ENCODE data around the gene APBB2. TPM values are rescaled to one million over a fixed set of nuclear protein-coding genes. Genes with fewer than 3 reads are reported as not detected.

Gene APBB2
- total and polyA plus RNA-seq, 10 of the 15 experiments (the other 5 are each of a cell fraction or from before 2014, with no cell fraction given): 2.7 to 24.6 (median 19.0) TPM

GRCh38 chr4:40966091-40966490 lies 248.3 kb downstream of the APBB2 start (continued):
- TF ChIP-seq MEF2B (IDR thresholded peaks at IDR 0.05; ENCODE audit: partially characterized antibody, poor library complexity, severe bottlenecking) (no peak), CEBPB (IDR thresholded peaks at IDR 0.05; ENCODE audit: borderline replicate concordance in 1 of 2, low read depth in 2 of 2, low read length in 2 of 2) (no peak), MXI1 (IDR thresholded peaks at IDR 0.05; ENCODE audit: low read depth, low read length) (no peak), HSF1 (IDR thresholded peaks at IDR 0.05; ENCODE audit: low read depth, low read length) (no peak), ATF7 (IDR thresholded peaks at IDR 0.05; ENCODE audit: low read depth) (no peak), POLR2AphosphoS5 (IDR thresholded peaks at IDR 0.05; ENCODE audit: low read length) (no peak), FOXK2 (IDR thresholded peaks at IDR 0.05) (no peak), USF2 (IDR thresholded peaks at IDR 0.05; ENCODE audit: borderline replicate concordance, low read depth, low read length) (no peak), RCOR1 (conservative IDR thresholded peaks at IDR 0.05; ENCODE audit: low read depth, low read length) (no peak)

DNA sequence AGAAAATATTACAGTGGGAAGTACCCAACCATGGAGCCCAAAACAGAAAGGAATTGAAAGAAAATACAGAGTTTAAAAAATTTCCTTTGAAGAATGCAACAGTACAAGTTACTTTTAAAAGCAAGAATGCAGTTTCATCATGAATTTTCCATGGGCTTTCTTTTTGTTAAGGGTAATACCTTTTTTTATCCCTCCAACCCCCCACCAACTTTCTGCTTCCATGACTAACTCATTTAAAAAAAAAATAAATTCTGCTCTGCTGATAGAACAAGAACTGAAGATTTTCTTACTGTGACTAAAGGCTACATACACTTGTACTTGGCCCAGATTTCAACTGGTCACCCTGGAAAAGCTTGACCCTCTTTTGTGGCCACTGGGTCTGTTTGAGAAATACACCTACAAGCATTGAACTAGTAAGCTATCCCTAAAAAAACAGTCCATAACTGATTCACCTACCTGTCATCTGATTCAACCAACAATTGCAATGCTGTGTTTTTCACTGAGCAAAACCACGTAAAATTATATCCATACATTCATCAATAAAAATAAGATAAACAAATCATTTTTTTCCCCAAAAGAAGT lies 250.4 kb downstream of the APBB2 start:
- no peak for ATAC-seq
- in situ Hi-C loops (cut with MboI): loop anchor here (10.0 kb wide), 1 partner anchor 61 kb away; no protein-coding TSS in a partner anchor
- TF ChIP-seq ZZZ3 (IDR thresholded peaks at IDR 0.05; ENCODE audit: control insufficient read depth, insufficient read length, low read depth) (no peak), RCOR1 (conservative IDR thresholded peaks at IDR 0.05; ENCODE audit: low read depth, low read length) (no peak), KDM1A (IDR thresholded peaks at IDR 0.05; ENCODE audit: borderline replicate concordance) (no peak), ZBTB4 (CRISPR knock-in tag; IDR thresholded peaks at IDR 0.05) (no peak)
- TF ChIP-seq, protein P1, sequence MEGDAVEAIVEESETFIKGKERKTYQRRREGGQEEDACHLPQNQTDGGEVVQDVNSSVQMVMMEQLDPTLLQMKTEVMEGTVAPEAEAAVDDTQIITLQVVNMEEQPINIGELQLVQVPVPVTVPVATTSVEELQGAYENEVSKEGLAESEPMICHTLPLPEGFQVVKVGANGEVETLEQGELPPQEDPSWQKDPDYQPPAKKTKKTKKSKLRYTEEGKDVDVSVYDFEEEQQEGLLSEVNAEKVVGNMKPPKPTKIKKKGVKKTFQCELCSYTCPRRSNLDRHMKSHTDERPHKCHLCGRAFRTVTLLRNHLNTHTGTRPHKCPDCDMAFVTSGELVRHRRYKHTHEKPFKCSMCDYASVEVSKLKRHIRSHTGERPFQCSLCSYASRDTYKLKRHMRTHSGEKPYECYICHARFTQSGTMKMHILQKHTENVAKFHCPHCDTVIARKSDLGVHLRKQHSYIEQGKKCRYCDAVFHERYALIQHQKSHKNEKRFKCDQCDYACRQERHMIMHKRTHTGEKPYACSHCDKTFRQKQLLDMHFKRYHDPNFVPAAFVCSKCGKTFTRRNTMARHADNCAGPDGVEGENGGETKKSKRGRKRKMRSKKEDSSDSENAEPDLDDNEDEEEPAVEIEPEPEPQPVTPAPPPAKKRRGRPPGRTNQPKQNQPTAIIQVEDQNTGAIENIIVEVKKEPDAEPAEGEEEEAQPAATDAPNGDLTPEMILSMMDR (IDR thresholded peaks at IDR 0.05 in 2 of 3, conservative IDR thresholded peaks at IDR 0.05 in 1 of 3; ENCODE audit: control insufficient read depth in 2 of 3, extremely low read depth in 1 of 3, insufficient read depth in 1 of 3, low read depth in 3 of 3, low read length in 3 of 3): no peak

More for the DNA sequence above, 250.4 kb downstream of the APBB2 start:
- H2AFZ ChIP-seq (ENCODE audit: control insufficient read depth, low read depth, low read length): no peak overlapping the region
- CTCF ChIA-PET: interaction anchor here (1.4 to 2.7 kb wide), 2 partner anchors 12 to 39 kb away, joined by 3 to 14 read pairs; no protein-coding TSS in a partner anchor
- RAD21 ChIA-PET (ENCODE audit: unreplicated experiment): no interaction called here
- no peak overlapping the region for H3K9ac ChIP-seq (ENCODE audit: control insufficient read depth, insufficient read depth, low read length)
- peaks cover 7% of the 10 kb centered on the region; the same call in 2 of the 3 replicates for H3K9me3 ChIP-seq (replicated peaks; ENCODE audit: control insufficient read depth, insufficient read depth, low read length)
- no peaks in the 10 kb centered on the region for H3K79me2 ChIP-seq (ENCODE audit: control insufficient read depth, insufficient read depth, low read length)
- intact Hi-C loops (cut with micrococcal nuclease; ENCODE audit: unreplicated experiment): no loop called here
- SMC1A ChIA-PET (ENCODE audit: uncharacterized antibody, unreplicated experiment): interaction anchor here (1.0 kb wide), 1 partner anchor 16 kb away, joined by 3 read pairs; no protein-coding TSS in a partner anchor
- no peak overlapping the region for H3K27ac ChIP-seq (ENCODE audit: control insufficient read depth, insufficient read depth)
- no TSS peak for BruUV-seq (replicated peaks)
- no peaks in the 10 kb centered on the region; a peak in 1 of 4 replicates for H3K36me3 ChIP-seq (ENCODE audit: control insufficient read depth in 2 of 2, insufficient read depth in 2 of 2, low read length in 1 of 2)
- H3K4me1 ChIP-seq (ENCODE audit: control insufficient read depth, insufficient read depth, low read length): no peaks in the 10 kb centered on the region
- no peak overlapping the region for H3K4me3 ChIP-seq
- no peak for DNase-seq (ENCODE audit: low read depth, low spot score)
- whole genome bisulfite sequencing (ENCODE audit: insufficient coverage, insufficient replicate concordance, low lambda C conversion rate, missing lambda C conversion rate): 58% methylated on average over 1 of the region's 1 CpG
- POLR2A ChIA-PET: interaction anchor here (0.5 kb wide), 1 partner anchor 1507 kb away, joined by 3 read pairs; no protein-coding TSS in a partner anchor
- H3K4me2 ChIP-seq (ENCODE audit: control insufficient read depth, insufficient read depth): no peak overlapping the region
- H3K27me3 ChIP-seq (replicated peaks in 1 of 2; ENCODE audit: control insufficient read depth in 2 of 2, insufficient read depth in 2 of 2, low read length in 1 of 2): no peaks in the 10 kb centered on the region
- H4K20me1 ChIP-seq (ENCODE audit: control insufficient read depth, insufficient read depth): no peaks in the 10 kb centered on the region
- no peak for FAIRE-seq
